Activated T-helper 1 cell treated with Interleukin-2 at 50 U/mL for 16 hours (primary cell): ENCODE measurements around the gene ADGRB2.
A peak's percentile ranks its signal among the peaks of the same experiment; 100 is the strongest.

Source experiments
- DNase-seq: peaks from one replicate; pipeline ENCODE4 v3.0.0-alpha.2; 2020; ENCODE audit warnings: low read depth

ADGRB2 gene

GRCh38 chr1:31764312-31765040 is at the start of gene ADGRB2:
TSS of gene ADGRB2 (minus strand) at chr1:31764340. CDS start at chr1:31757221, 7,119 bp downstream.
- DNase-seq: peak; percentile 8

GRCh38 chr1:31812158-31812829 is 48.2 kb upstream of the ADGRB2 start:
- DNase-seq: no peak

- DNase-seq: no peak
Observed at GRCh38 chr1:31811605-31812004, 47.5 kb upstream of the ADGRB2 start.

GRCh38 chr1:31809698-31810097 is 45.6 kb upstream of the ADGRB2 start:
- DNase-seq: no peak

- DNase-seq: no peak
Observed at GRCh38 chr1:31807273-31808048, 43.3 kb upstream of the ADGRB2 start.

- DNase-seq: no peak
Observed at GRCh38 chr1:31805318-31805717, 41.2 kb upstream of the ADGRB2 start.

GRCh38 chr1:31804098-31804497 is 40.0 kb upstream of the ADGRB2 start:
- no peak for DNase-seq

- DNase-seq: no peak
Observed at GRCh38 chr1:31803610-31804009, 39.5 kb upstream of the ADGRB2 start.

- DNase-seq: no peak
Observed at GRCh38 chr1:31802190-31803150, 38.3 kb upstream of the ADGRB2 start.

GRCh38 chr1:31801458-31801857 is 37.3 kb upstream of the ADGRB2 start:
- no peak for DNase-seq

GRCh38 chr1:31800674-31800967 is 36.5 kb upstream of the ADGRB2 start:
- no peak for DNase-seq

- no peak for DNase-seq
Observed at GRCh38 chr1:31799895-31800673, 35.9 kb upstream of the ADGRB2 start.

- no peak for DNase-seq
Observed at GRCh38 chr1:31799196-31799894, 35.2 kb upstream of the ADGRB2 start.

- no peak for DNase-seq
Observed at GRCh38 chr1:31798433-31799195, 34.5 kb upstream of the ADGRB2 start.

- DNase-seq: no peak
Observed at GRCh38 chr1:31798086-31798432, 33.9 kb upstream of the ADGRB2 start.

GRCh38 chr1:31797216-31797615 is 33.1 kb upstream of the ADGRB2 start:
- no peak for DNase-seq

GRCh38 chr1:31796707-31797106 is 32.6 kb upstream of the ADGRB2 start:
- DNase-seq: no peak

- DNase-seq: no peak
Observed at GRCh38 chr1:31795801-31796621, 31.9 kb upstream of the ADGRB2 start.

- DNase-seq: no peak
Observed at GRCh38 chr1:31795096-31795675, 31.0 kb upstream of the ADGRB2 start.
